GM12892 (cell line): ENCODE measurements around the gene GALNT7.

Source experiments
- POLR2A ChIP-seq: IDR thresholded peaks from 2 replicates; pipeline ENCODE4 v1.6.1; 2011; ENCODE audit warnings: low read depth, low read length, control low read depth
- POLR2AphosphoS5 ChIP-seq: IDR thresholded peaks from 2 replicates; pipeline ENCODE4 v1.6.1; 2011; ENCODE audit warnings: low read depth, low read length, control low read depth

GRCh38 chr4:173195109-173195508, 26.5 kb downstream of the GALNT7 start:
- TF ChIP-seq POLR2AphosphoS5 (no peak), POLR2A (no peak)
